ENCODE measurements around the gene KRT86.

GRCh38 chr12:52351196-52352059, 77.0 kb downstream of the KRT86 start:
- no peak for TF ChIP-seq CTCF (IDR thresholded peaks at IDR 0.05; ENCODE audit: control extremely low read depth in 1 of 3, insufficient read depth in 1 of 3, low read depth in 1 of 3, low read length in 3 of 3)
- TF ChIP-seq POLR2A (IDR thresholded peaks at IDR 0.05; ENCODE audit: control extremely low read depth in 1 of 2, low read depth in 2 of 2, low read length in 2 of 2), result no peak
- TF ChIP-seq, protein P1, sequence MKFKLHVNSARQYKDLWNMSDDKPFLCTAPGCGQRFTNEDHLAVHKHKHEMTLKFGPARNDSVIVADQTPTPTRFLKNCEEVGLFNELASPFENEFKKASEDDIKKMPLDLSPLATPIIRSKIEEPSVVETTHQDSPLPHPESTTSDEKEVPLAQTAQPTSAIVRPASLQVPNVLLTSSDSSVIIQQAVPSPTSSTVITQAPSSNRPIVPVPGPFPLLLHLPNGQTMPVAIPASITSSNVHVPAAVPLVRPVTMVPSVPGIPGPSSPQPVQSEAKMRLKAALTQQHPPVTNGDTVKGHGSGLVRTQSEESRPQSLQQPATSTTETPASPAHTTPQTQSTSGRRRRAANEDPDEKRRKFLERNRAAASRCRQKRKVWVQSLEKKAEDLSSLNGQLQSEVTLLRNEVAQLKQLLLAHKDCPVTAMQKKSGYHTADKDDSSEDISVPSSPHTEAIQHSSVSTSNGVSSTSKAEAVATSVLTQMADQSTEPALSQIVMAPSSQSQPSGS (IDR thresholded peaks at IDR 0.05; ENCODE audit: low read length), result no peak
- no peak for TF ChIP-seq JUND (IDR thresholded peaks at IDR 0.05; ENCODE audit: low read length)
- no peak for TF ChIP-seq EP300 (IDR thresholded peaks at IDR 0.05; ENCODE audit: borderline replicate concordance in 1 of 2, low read depth in 2 of 2, low read length in 2 of 2)
- no peak for TF ChIP-seq TEAD4 (IDR thresholded peaks at IDR 0.05; ENCODE audit: low read depth, low read length)
- no peak for TF ChIP-seq YY1 (IDR thresholded peaks at IDR 0.05; ENCODE audit: low read depth, low read length)
- no peak for TF ChIP-seq POLR2AphosphoS5 (IDR thresholded peaks at IDR 0.05; ENCODE audit: low read depth, low read length)
- no peak for TF ChIP-seq BACH1 (IDR thresholded peaks at IDR 0.05; ENCODE audit: low read length)
- TF ChIP-seq EGR1 (IDR thresholded peaks at IDR 0.05; ENCODE audit: borderline replicate concordance, low read depth, low read length), result no peak
- TF ChIP-seq, protein P2, sequence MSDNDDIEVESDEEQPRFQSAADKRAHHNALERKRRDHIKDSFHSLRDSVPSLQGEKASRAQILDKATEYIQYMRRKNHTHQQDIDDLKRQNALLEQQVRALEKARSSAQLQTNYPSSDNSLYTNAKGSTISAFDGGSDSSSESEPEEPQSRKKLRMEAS (IDR thresholded peaks at IDR 0.05), result no peak
- TF ChIP-seq RXRA (IDR thresholded peaks at IDR 0.05; ENCODE audit: insufficient read depth, low read depth, low read length), result no peak
- no peak for TF ChIP-seq SIN3A (conservative IDR thresholded peaks at IDR 0.05 in 1 of 2, IDR thresholded peaks at IDR 0.05 in 1 of 2; ENCODE audit: low read depth in 1 of 2, low read length in 2 of 2)
- no peak for TF ChIP-seq JUN (IDR thresholded peaks at IDR 0.05; ENCODE audit: low read depth, low read length)
